Suppressor macrophage (primary cell): ENCODE results near the gene HOXD9.

ENCODE experiments used
- DNase-seq, 4 experiments: peaks; one replicate each; pipeline ENCODE4 v3.0.0-alpha.2; 2020 to 2022
- total RNA-seq, 17 experiments: gene quantifications; one replicate each; lab custom pipeline; 2026; ENCODE audit warnings: mixed read lengths in 6 of 17, inconsistent platforms in 3 of 17; lab: John Stamatoyannopoulos, UW

The HOXD9 gene
- 0 to 0.55 (median 0) reads per million in 17 experiments for total RNA-seq

DNA sequence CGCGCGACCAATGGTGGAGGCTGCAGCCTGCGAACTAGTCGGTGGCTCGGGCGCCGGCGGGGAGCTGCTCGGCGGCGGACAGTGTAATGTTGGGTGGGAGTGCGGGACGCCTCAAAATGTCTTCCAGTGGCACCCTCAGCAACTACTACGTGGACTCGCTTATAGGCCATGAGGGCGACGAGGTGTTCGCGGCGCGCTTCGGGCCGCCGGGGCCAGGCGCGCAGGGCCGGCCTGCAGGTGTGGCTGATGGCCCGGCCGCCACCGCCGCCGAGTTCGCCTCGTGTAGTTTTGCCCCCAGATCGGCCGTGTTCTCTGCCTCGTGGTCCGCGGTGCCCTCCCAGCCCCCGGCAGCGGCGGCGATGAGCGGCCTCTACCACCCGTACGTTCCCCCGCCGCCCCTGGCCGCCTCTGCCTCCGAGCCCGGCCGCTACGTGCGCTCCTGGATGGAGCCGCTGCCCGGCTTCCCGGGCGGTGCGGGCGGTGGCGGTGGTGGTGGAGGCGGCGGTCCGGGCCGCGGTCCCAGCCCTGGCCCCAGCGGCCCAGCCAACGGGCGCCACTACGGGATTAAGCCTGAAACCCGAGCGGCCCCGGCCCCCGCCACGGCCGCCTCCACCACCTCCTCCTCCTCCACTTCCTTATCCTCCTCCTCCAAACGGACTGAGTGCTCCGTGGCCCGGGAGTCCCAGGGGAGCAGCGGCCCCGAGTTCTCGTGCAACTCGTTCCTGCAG, at the start of gene HOXD9:
Gene HOXD9 (plus strand): TSS at position 37 of the 728 bp plus-strand sequence. CDS start 50 bp downstream, at position 87.
- DNase-seq, result peak in 2 of 4 experiments; percentile 34 to 44

DNA sequence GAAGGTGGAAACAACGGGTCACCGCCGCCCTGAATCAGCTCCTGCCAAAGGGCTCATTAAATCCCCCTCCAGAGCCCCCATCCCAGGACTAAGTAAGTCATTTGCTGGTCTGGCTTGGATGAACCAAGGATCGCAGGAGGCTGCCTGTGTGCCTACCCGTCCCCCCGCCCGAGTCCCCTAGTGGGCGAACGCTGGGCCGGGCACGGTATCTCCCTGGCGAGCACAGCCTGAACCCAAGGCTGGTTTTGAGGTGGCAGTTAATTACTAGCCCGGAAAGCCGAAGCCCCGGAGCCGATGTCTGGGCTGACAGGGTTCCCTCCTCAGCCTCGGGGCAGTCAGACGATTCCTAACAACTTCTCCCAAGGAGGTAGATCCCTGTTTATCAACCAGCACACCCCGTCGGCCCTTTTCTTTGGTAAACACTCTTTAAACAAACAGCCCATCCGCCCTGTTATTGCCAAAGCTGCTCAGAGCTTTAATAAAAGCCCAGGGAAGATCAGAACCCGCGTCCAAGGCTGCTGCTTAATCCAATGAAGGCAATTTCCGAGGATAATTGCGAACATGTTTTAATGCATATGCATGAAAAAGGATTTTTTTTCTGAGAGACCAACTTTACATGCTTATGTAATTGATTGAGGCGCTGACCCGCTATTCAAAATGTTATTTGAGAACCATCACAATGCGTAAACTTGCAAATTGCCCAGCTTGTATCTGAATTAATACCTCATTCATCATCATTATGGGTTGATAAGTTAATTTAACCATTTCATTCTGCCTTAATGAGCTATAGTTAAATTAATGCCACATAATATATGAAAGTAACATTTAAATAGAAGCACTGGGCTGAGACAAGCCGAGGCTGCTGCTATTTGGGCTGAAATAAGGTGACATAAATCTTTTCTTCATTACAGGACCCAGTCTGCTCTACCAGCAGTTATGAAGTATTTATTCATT, 49.3 kb upstream of the HOXD9 start:
- no peak for DNase-seq

DNA sequence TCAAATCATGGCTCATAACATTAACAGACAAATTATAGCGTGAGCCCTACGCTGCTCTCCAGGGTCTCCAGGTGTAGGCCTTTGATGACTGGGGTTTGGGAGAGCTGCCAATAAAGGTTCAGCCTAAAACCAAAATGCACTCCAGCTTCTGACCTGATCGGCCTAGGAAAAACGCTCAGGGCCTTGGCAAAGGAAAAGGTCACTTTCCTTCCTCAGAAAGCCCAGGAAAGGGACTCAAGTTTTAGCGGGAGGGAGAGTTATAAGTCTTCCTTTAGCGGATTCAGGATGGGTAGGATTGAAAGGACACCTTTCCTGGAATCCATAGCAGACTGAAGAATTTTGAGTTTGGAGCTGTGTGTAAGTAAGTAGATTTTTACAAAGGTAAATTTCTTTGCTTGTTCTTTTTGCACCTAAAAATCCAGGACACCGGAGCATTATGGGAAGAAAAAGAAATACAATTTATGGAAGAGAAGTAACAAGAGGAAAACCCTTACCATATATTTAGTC, 47.5 kb upstream of the HOXD9 start:
- DNase-seq, result no peak

DNA sequence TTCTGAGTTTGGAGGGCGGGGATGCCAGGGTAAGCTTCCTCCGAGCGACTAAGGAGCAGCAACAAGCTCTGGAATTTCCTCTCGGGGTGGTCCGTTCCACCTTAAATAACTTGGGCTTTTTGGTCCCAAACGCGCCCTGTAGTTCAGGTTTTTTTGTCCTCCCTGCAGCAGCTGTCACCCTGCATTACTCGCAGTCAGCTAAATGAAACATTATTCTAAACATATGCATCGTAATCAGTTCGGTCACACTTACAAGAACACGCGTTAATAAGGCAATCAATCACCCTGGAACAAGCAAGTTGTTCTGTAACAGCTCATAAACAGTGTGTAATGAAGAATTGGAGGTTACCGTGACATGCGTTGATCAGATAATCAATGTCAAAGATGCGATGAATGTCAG, 47.0 kb upstream of the HOXD9 start:
- no peak for DNase-seq

DNA sequence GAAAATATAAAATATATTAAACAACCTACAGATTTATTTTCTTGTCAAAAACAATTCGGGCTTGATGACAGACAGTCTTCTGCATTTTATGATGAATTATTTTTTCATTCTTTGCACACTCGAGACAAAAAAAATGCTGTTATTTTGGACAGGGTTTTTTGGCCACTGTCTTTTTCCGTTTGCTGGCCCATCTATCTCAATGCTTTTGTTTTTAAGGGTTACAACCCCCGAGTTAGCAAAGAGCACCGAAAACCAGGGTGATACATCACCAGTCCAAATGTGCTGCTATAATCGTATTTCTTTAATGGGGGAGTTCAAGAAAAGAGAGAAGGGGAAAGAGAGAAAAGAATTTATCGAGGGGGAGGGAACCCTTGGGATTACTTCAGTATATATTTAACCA, 46.5 kb upstream of the HOXD9 start:
- no peak for DNase-seq

DNA sequence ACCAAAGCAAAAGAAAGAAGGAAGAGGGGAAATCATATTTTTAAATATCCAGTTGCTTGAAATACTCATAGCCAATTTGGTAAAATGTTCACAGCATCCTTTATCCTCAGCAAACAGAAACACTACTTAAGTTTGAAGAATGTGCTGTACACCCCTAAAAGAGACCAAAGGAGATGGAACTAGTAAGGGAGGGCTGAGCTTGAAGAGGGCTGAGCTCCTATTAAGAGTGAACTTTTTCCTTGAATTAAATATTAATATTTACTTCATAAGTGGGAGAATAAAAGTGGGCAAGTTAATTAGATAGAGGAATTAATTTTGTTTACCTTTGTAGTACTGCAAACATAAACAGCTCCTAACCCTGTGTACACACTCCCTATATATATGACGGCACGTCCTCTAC, 45.7 kb upstream of the HOXD9 start:
- DNase-seq, result no peak

DNA sequence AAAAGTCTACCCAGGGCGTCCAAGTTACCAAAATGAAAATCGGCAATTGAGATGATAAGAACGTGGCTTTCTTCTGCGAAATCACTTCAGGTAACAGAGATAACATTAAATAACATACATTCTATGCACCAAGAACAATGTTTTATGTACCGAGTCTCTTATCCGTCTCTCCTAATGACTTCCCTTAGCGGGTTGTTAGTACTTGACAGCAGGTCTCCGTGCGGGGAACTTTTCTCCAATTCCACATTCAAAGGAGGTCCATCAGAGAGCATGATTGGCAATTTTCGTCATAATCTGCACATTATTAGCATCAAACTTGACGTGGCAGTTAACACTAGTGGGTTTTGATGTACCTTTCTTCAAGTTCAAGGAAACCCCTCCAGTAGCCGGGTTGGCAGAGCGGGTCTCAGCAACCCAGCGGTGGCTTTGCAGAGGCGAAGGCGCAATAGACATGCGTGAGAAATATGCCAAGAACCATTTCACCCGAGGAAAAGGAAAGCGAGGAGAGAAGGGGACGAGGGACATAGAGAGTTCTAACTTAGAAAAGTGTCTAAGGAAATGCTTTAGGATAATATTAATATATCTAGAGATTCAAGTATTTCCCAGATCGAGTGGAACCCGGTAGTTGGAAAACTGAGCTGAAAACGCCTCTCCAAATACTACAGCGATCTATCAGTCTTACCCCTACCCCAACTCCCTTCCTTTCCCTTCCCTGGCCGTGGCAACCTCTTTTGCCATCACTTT, 43.8 kb upstream of the HOXD9 start:
- DNase-seq, result no peak

DNA sequence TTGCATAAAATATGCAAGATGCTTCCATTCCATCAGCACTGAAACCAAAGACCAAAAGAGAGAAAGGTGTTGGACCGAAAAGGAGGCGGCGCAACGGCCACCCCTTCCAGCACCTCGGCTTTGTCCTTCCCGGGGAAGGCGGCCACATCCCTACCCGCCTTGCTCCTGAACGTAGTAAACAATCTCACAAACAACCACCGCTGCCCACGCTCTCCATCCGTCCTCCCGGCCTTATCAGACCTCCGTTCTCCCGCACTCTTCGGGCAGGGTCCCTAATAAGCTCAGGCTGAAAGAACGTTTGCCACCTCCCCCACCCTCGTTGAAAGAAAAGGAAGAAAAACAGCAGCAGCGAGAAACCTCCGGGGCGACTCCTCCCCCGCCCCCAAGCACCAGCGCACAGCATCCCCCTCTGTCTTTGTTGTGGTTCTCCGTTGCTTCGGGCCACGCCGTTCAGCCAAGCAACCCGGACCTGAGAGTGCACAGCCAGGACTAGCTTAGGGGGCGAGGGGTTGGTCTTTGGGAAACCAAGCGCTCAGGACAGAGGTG, 43.2 kb upstream of the HOXD9 start:
- DNase-seq, result no peak

DNA sequence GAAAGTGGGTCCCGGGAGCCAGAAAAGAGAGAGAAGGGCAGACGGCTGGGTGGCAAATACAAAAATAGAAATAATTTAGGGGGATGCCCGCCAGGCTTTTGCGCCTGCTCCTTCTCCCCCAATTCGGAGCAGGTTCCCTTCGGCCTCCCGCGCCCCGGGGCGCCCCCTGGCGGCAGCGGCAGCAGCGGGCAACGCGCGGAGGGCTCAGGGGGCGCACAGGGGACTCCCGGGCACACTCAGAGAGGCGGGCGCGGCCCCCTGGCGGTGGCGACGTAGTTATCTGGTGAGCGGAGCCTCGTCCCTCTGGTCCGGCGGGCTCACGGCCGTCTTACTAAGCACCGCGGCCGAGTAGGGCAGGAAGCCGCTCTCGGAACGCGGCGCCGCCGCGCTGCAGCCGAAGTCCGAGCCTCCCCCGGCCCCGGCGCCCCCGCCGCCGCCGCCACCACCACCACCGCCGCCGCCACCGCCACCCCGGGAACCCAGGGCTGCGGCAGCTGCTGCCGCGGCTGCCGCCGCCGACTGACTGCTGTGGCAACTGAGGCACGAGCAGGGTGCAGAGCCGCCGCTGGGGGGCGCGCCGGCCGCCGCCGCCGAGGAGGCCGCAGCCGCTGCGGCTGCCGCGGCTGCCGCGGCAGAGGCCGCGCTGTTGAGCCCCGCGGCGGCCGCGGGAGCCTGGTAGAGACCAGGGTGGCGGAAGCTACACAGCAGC, 42.5 kb upstream of the HOXD9 start:
- peak in 3 of 4 experiments; percentile 33 to 69 (median 46) for DNase-seq

DNA sequence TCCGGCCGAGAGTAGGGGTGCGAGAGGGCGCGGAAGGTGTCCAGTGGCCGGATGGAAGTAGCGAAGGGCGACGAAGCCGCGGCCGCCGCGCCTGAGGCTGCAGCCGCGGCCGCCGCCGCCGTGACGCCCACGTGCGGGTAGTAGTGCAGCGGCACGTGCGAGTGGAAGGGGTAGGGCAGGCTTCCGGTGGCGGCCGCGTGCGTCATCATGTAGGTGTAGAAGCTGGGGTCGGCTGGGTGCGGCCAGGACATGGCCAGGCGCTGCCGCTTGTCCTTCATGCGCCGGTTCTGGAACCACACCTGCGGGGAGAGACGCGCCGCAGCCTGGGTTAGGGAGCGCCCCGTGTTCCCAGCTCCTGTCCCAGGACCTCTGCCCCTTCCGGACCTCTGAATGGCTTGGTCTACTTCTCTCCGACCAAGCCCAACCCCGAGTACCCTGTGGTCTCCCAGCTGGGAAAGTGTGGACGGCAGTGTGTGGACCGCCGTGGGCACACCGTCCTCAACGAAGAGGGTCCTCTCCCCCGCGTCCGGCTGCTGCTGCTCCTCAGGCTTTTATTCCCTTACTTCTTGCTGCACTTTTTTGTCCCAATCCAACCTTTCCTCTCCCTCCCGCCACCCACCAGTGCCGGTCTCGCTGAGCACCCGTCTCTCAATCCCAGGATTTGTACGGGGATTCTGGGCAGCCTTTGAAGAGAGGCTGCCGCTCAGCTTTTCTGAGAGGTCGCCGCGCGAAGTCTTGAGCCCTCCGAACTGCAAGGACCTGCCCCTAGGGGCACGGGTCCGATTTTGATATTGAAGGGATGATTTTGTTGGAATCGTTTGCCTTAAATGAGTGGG, 41.8 kb upstream of the HOXD9 start:
- DNase-seq, result peak in 1 of 4 experiments; percentile 16

DNA sequence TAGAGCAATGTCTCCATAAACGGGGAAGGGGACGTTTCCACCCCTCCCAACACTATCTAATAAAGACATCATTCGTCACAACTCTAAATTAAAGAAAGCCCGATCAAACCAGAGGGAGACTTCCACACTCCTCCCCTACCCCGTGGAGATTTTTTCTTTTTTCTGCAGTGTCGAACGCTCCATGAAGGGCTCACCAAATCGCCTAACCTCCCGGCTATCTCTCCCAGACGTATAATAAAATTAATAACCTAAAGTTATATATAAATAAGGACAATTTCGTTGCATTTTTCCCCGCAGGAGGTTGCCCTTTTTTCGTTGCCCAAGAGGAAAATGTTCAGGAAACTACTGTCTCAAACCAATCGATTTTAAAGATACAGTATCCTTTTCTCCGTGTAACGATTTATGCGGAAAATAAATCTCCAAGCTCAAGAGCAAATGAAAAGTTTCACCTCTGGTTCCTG, 41.1 kb upstream of the HOXD9 start:
- DNase-seq, result no peak

DNA sequence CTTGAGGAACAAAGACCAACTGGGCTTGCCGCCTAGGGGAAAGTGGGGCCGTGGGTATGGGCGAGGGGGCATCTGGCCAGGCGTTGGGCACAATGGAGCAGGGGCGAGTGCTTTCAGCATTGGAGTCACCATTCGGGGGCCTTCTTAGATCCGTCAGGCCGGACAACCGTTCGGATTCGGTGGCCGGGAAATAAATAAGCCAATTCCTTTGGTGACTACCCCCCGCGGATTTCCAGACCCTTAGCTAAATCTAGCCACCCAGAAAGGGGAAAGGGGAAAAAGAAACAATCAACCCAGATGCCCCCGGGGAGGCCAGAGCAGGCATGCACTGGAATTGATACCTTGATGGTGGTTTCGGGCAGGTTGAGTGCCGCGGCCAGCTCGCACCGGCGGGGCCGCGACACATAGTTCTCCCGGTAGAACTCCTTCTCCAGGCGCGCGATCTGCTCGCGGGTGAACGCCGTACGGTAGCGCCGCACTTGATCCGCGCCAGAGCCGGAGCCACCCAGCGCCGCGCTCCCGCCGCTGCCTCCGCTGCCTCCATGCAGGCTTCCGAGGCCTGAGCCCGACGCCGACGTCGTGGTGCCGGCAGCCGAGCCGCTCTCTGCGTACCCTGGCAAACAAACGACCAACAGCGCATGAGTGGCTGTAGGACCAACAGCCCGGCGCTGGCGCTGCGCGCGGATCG, 40.5 kb upstream of the HOXD9 start:
- DNase-seq, result no peak

DNA sequence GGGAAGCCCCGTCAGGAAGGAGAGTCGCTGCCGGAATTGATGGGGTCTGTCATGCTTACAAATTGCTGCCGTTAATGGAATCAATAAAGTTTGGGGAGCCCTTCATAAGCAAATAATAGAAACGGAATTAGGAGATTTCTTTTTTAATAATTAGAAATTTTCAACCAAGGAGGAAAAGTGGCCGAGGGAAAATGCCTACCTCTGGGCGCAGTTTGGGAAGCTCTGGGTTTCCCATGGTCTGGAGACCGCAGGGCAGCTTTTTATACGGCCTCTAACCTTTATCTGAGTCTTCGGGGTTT, 40.0 kb upstream of the HOXD9 start:
- no peak for DNase-seq

DNA sequence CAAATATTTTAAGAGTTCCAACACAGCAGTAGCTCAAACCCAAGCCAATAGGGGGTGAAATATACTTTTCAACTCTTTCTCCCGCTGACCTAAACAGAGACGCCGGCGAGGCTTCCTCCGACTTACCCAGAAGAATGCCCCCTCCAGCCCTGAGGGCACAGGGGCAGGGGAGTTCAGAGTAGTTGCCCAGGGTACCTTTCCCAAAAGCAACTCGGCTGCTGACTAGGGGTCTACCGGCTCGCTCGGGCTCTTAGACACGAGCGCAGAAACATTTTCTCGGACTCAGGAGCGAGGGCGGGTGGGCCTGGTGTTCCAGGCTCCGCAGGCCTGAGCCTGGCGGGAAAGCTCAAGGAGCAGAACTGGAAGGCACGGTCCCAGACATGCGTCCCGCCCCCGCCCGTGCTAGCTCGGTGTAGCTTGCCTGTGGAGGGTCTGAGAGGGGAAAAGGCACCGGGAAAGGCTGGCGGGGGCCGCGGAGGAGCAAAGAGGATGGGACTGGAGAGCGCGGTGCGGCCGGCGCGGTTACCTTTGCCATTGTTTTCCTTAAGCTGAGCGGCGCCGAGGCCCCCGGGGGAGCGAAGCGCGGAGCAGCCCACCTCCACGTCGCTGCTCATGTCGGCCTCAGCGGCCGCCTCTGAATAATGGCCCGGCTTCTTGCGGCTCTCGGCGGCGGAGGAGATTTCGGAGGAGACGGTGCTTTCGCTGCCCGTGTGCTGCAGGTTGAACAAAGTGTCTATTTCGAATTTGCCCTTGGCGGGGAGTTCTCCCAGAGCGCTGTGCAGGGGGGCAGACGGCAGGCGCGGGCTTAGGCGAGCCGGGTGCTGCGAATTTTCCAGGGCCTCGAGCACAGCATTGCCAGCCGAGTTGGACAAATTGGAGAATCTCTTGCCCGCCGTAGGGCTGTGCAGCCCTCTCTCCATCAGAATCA, 39.4 kb upstream of the HOXD9 start:
- no peak for DNase-seq

DNA sequence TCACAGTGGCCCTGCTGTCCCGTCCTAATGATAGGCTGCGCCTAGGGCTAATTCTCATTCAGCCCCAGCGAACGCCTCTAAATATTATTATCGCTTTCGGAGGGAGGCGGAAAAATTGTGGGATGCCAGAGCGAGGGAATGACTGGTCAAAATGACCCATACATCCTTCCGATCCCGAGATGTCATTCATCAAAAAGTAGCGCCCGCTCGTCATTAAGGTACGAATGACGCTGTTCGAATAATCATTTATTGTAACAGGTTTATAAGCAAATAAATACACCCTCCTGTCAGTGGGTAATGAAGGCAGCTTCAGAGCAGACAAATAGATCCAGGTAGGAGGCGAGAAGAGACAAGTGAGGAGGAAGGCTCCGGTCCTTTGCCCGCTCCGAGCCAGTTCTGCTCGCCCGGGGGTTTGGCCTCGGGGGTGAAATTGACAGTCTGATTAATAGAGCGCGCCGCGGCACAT, 38.7 kb upstream of the HOXD9 start, which contains the start of gene EVX2:
Gene EVX2 (minus strand): TSS at position 167 of the 466 bp plus-strand sequence. CDS start 186 bp downstream, outside the sequence.
- no peak for DNase-seq

DNA sequence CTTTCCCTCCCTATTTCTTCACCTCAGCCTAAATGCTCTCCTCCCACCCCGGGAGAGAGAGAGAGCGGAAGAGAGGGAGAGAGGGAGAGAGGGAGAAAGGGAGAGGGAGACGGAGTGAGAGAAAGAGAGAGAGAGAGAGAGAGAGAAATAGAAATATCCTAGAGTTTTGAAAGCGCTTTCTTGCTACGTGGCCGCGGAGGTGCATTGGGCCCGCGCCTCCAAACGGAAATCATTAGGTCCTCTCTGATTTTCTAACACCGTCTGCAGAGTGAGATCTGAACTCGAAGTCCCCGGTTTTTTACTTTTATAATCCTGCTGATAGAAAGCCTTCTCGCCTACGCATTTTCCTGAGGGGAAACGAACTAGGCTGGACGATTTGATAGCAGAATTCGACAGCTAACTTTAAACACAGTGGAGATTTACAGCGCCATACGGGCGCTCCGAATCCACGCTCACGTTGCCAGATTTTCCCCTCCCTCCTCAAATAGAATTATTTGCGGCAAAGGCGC, 37.9 kb upstream of the HOXD9 start:
- no peak for DNase-seq

DNA sequence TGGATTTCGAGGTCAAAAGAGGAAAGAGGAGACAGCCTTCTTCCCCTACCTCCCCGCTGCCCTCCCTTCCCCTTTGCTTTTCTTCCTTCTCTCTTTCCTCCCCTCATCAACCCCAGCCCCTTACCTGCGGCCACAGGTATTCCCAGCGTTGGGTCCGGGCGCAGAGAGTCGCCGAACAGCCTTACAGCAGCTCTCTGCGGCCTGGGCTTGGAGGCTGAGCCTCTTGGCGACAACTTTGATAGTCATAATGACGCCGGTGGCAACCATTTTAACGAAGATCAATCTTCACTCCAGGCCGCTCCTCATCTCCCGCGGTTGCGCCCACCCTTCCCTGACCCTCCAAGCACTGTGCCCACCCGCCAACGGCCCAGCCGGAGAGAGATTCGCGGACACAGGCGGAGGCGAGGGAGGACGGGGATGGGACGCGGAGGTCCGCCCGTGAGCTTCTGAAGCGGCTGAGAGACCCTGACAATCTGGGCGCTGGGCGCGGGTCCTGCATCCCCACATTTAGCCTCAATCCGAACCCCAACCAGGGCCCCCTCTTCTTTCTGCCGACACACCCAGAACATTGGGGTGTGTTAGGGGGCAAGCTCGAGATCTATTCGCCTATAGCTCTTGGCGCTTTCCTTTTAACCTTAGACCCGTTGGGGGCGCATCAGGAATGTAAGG, 37.3 kb upstream of the HOXD9 start:
- no peak for DNase-seq
